HG02970 (cell line): ENCODE data around the gene CD9.

Experiments used
- ATAC-seq: cut with Tn5 transposase; IDR thresholded peaks from one replicate; pipeline ENCODE4 v1.9.1; 2021; ENCODE audit warnings: mild to moderate bottlenecking, moderate library complexity, moderate number of reproducible peaks; ENCODE audit not compliant: unreplicated experiment, low FRiP score

CD9 gene

DNA sequence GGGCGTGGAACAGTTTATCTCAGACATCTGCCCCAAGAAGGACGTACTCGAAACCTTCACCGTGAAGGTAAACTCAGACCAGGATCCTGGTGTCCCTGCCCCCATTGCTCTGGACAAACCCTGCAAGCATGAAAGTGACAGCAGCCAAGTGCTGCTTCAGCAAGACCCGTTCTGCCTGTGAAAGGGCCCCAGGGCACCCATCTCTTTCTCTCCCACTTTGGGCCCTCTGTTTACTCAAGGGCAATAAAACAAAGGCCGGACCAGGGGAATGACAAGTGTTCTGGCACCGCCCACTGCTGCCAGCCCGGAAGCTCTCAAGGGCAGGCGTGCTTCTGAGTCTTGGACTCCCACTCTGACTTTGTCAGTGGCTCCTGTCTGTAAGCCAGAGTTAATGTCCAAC is 35.3 kb downstream of the CD9 start:
- no peak for ATAC-seq

DNA sequence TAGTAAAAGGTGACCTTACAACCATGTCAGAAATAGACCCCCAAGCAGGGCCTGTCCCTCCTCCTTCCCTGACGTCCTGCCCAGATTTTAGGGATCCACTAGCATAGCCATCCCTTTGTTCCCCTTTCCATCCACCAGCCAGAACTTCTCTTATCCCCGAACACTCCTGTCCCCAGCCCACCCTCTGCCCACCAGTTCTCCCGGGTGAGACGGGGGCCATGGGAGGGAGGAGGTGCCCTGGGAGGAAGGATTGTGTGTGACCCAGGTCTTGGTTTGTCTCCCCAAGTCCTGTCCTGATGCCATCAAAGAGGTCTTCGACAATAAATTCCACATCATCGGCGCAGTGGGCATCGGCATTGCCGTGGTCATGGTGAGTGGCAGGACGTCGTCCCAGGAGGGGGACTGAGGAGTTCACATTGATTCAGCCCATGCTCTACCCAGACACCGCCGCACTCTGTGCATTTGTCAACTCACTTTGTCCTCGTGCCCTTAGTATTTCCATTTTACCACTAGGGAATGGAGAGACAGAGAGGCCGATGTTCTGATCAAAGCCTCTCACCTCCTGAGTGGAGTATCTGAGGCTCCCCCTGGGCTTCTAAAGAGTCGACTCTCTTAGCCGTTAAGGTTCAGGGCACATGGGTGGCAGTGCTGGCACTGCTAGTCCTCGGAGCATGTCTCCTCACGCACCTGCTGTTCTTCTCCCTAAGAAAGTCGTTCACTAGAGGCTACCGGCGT is 35.9 kb downstream of the CD9 start:
- ATAC-seq: no peak

DNA sequence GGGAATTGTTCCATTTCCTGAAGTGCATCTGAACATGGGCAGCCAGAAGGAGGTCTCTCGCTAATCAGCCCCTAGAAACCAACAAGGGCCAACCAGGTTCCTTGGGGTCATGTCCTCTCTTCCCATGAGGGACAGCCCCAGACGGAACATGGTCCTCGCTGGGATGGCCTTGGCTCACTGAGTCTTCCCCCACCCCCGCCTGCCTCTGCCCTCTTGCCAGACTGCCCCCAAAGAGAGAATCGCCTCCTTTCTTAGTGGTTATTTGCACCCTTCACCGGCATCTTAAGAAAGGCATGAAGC is 36.4 kb downstream of the CD9 start:
- ATAC-seq: no peak

DNA sequence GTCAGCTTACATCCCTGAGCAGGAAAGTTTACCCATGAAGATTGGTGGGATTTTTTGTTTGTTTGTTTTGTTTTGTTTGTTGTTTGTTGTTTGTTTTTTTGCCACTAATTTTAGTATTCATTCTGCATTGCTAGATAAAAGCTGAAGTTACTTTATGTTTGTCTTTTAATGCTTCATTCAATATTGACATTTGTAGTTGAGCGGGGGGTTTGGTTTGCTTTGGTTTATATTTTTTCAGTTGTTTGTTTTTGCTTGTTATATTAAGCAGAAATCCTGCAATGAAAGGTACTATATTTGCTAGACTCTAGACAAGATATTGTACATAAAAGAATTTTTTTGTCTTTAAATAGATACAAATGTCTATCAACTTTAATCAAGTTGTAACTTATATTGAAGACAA is 37.6 kb downstream of the CD9 start:
- ATAC-seq: no peak

DNA sequence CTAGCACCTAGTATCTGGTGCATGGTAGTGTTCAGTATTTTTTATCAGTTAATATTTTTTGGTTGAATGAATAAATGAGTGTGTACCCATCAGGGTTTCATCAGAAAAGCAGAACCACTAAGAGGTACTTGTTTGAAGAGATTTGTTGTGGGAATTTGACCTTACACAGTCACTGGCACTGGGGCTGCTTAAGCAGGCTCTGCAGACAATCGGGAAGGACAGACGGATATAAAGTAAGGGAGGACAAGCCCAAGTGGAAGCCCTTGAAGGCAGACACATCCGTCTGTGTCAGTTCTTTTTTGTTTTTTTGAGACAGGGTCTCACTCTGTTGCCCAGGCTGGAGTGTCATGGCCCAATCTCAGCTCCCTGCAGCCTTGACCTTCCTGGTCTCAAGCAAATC is 38.7 kb downstream of the CD9 start:
- ATAC-seq: no peak

DNA sequence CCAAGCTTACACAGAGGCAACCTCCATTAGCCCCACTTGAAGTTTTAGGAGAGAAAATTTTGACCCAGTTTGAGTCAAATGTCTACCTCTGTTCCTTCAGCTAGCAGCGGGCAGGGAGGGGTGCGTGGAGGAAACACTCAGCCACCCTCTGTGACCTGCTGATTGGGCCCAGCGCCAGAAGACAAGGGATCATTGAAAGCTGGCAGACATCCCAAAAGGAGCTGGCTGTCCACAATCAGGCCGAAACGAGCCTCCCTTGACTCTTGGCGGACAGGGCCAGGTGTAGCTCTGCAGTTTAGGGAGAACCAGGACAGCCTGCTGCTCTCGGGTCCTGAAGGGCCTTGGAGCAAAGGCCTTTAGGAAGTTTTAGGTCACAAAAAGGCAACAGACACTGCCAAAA is 41.3 kb downstream of the CD9 start:
- no peak for ATAC-seq

DNA sequence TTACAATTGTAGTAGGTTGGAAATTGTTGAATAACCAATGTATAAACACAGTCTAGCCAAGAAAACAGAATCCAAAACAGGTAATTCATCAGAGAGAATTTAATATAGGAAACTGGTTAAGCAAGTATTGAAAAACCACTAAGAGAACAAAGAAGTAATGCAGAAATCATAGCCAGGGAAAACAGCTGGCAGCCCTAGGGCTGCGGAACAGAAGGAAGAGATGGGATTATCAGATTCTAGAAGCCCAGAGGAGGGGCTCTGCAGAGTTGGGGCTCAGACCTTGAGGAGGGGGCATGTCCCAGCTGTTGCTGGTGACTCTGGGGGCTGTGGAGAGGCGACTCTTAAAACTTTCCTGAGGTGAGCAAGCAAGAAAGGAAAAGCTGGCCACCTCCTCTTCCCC is 49.4 kb downstream of the CD9 start:
- ATAC-seq: no peak

DNA sequence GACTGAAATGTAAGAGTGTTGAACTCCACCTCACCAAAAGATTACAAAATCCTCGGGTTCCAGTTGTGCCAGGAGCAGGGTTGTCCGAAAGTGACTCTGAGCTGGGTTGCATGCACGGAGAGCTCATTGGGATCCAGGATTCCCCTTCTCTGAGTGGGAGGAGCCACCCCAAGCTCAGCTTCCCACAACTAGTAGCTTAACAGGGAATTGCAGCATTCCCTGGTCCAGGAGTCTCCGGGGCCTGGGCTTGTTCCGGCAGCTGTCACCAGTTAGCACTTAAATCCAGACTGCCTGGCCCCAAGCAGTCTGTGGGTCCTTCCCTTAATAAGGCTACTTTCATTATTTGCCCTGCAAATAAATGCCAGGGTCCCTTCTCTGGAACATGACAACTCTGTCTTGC is 50.1 kb downstream of the CD9 start:
- ATAC-seq: no peak

DNA sequence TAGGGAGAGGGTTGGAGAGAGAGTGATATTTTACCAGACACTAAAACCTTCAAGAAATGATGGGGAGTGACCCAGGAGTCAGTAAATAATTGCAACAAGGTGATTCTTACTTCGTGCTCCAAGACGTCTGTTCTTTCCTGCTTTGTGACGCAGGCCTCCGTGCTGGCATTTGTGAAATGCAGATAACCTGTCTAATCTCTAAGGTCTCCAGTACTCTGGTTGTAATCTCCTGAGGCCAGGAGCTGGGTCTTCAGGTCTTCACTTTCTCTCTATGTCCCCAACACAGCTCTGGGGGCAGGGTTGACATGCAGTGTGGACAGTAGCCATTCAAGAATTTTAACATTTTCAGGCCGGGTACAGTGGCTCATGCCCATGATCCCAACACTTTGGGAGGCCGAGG is 53.1 kb downstream of the CD9 start:
- no peak for ATAC-seq

DNA sequence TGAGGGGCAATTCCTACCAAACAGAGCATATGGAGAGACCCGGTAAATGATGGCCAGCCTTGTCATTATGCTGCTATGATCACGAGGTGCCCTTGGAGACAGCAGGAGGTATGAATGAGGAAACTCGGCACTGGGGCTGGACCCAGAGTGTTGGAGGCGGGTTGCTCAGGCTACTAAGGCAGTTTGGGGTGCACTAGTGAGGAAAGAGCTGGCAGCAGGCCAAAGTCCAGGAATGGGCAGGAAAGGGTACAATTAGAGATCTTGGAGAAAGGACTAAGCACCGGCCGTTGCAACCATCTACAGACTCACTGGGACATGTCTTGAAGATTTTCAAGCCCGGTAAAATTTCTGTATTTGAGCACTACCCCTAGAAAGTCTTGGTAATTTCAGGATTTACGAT is 54.3 kb downstream of the CD9 start:
- no peak for ATAC-seq

DNA sequence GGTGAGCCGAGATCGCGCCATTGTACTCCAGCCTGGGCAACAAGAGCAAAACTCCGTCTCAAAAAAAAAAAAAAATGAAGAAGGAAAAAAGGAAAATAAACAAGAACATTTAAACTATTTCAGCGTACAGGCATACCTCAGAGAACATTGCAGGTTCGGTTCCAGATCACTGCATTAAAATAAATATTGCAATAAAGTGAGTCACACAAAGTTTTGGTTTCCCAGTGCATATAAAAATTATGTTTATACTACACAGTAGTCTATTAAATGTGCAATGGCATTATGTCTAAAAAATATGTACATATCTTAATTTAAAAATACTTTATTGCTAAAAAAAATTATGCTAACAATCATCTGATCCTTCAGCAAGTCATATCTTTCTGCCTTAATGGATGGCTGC is 56.8 kb downstream of the CD9 start:
- ATAC-seq: no peak

DNA sequence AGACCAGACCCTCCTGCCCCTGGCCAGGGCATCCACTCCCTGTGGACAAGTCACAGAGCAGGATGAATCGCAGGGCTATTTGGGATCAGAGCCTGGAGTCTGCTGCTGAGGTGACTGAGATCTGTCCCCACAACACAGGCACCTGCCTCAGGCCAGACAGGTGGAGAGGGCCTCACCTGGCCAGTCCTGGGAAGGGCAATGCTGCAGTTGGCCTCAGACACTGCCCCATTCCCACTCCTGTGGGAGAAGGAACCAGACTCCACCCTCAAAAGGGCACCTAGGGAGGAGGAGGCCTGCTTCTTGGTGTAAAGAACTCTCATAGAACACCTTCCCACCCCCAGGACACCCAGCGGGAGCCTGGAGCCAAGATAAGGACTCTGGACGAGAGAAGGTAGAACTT is 62.0 kb downstream of the CD9 start:
- ATAC-seq: no peak

DNA sequence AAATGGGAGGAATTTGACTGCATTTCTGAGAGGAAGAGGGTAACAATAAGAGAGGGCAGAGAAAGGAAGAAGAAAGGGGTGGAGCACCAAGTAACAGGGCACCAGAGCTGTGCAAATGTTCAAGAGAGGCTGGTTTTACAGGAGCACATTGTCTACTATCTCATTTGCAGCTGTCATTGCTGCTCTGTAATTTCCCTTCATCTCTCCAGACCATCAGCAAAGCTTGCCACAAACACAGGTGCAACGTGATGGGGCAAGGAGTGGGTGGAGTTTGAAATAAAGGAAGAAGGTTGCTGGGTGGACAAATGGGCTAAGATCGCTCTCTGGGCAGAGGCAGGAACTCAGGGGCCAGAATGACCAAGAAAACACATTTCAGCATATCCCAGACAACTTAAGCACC is 62.4 kb downstream of the CD9 start:
- ATAC-seq: no peak

DNA sequence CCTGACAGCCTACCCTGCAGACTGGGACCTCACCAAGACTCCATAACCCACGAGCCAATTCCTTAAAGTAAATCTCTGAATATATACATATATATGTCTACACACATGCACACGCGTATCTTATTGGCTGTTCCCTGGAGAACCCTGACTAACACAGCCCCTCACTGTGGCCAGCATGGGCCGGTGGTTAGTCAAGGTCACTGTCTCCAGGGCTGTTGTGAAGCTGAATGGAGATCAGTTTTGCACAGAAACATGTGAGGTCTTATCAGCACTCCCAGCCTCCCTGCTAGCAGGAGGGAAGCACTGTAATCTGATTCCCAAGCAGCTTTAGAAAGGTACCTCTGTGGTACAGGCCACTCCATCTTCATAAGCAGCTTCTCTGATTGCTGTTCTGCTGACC is 63.7 kb downstream of the CD9 start:
- ATAC-seq: no peak

DNA sequence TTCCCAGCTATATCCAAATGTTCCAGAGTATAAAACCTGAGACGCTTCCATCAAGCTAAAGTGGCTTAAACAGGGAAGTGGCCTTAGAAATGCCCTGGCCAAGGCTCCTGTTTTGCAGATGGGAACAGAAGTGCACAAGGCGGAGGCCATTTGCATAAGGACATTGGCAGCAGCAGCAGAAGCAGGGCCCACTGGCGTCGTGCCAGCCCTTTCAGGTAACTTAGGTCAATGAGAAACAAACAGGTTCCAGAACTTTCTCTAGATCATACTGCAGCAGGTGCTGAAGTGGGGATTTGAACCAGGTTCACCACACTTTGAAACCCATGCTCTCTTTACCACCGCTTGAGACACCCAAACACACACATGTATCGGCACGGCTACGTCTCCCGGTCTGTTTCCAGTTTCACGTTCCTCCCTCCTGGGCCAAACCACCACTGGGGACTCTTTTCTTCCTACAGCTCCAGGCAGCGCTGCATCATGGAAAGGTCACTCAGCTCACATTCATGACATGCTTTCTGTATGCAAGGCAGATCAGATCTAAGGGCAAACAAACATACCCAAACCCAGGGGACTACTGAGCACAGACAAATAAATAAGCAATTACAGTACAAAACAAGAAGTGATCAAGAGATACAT is 64.3 kb downstream of the CD9 start:
- no peak for ATAC-seq

DNA sequence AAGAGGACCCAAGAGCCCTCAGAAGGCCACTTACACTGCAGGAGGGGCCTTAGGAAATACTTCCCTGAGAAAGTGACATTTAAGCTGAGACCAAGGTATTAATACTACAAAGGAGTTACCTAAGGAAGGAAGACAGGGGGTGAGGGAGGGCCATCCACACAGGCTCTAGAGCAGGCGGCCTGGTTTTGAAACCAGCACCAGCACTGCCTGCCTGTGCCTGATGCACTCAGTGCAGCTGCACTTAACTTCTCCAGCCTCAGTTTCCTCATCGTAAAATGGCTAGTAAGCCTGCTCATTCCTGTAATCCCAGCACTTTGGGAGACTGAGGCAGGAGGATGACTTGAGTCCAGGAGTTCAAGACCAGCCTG is 64.8 kb downstream of the CD9 start:
- no peak for ATAC-seq

DNA sequence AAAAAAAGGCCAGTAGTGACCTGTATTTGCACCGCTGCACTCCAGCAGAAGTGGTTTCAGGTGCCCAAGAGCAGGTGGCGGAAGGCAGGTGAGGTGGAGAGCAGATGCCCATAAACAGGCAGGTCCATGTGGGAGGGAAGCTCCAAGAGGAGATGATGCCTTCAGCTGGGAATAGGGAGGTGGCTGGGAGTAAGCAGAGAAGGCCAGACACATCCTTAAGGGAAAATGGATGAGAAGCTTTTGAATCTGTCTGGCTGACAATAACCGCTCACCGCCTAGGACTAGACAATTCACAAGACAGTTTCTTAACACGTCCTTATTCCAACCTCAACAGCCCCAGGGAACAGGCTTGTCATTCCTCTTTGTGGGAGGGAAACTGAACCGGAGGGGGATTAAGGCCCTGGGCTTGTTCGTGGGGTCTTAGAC is 66.4 kb downstream of the CD9 start:
- no peak for ATAC-seq

DNA sequence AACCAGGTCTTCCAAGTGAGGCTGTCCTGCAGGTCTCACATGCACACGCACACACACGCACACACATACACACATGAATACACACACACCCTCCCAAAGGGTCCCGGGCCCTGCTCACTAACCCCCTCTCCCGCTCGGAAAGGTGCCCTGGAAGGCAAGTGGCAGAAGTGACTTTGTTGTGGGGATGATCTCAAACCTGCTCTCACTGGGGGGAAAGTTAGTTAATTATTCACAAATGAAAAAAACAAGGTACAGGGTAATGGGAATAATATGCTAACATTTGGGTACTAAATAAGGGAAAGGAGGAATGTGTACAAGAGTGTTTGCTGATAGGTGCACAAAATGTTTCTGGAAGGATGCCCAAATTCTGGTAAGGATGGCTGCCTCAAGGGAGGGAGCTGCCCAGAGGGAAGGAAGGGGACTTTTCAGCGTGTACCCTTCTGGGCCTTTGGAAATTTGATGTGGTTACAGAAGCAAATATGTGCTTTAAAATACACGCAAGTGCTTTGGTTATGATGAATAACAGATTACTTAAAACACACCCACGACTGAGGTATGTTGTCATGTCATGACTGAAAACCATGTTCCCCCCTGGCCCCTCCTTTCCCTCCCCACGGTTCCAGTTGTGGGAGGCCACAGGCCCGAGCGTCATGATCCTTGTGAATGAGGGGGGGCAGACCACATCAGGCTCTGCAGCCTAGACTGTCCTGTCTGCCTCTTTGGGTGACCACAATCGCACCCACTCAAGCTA is 66.9 kb downstream of the CD9 start:
- ATAC-seq: no peak

DNA sequence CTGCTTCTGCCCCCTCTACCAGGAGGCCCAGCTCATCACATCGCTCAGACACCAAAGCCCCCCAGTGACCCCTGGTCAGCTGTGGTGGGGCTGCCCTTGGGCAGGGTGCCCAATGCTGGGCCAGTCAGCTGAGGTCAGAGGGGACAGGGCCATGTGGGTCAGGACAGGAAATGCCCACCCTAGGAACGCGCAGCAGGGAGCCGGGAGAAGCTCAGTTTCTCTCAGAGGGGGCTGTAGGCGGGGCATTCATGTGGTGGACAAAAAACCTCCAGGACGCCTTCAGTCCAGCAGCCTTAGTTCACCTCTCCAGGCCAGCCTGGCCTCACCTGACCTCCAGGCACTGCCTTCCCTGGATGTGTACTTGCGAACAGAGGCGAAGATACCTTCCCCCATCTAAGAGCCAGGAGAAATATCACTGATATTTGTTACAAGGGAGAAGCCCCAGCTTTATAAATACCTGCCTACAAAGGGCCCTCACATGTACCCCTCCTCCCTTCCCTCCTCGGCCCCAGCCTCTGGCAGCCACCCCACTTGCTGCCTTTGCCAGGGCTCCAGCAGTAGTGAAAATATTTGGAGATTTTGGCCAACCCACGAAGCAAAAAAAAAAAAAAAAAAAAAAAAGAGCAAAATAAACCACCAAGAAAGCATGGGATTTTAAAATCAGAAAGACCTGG is 68.4 kb downstream of the CD9 start:
- no peak for ATAC-seq

DNA sequence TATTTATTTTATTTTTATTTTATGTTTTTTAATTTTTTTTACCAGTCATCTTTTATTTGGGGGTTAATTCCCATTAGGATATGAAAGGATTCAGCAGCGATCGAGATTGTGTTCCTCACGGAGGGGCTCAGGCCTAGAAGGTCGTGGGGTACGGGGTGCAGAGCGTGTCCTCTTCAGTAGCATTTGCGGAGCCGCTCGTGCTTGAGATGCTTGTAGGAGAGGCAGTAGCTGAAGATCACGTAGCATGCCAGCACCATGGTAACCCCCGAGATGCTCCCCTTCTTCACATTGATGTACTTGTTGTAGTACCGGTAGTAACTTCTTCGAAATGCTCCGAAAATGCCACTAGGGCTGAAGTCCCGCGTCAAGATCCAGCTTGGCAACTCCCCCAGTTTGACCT is 69.8 kb downstream of the CD9 start:
- ATAC-seq: no peak

DNA sequence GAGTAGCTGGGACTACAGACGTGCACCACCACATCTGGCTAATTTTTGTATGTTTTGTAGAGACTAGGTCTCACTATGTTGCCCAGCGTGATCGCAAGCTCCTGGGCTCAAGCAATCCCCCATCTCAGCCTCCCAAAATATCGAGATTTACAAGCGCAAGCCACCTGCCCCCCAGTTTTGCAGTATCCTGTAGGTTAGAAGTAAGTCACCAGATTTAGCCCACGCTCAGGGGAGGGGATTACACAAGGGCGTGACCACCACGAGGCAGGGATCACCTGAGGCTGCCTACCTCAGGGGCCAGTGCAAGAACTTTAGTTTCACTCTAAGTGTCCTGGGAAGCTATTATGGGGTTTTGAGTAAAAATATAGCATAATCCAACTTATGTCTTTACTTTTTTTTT is 71.1 kb downstream of the CD9 start:
- no peak for ATAC-seq
